PC-3 (cell line): ENCODE results near the gene G6PC3.
"Not testable (repeated sequence)": the region's sequence is repeated elsewhere in the genome, so short reads cannot be mapped to it uniquely, and the experiment has no call there.

ENCODE experiments used
- EZH2 ChIP-seq: fragments of 300-600 bp; sonication (generic); IDR thresholded peaks from one replicate; pipeline ENCODE4 v1.6.1; 2017; ENCODE audit warnings: antibody characterized with exemption, mild to moderate bottlenecking, low read length; ENCODE audit not compliant: unreplicated experiment
- EZH2phosphoT487 ChIP-seq: fragments of 300-600 bp; sonication (generic); IDR thresholded peaks from 2 replicates; pipeline ENCODE4 v1.6.1; 2018; ENCODE audit warnings: mild to moderate bottlenecking, antibody characterized with exemption, low read length, borderline replicate concordance
- TF ChIP-seq, protein P1 (sequence below): fragments of 300-600 bp; sonication (generic); conservative IDR thresholded peaks from 2 replicates; pipeline ENCODE4 v1.5.1; 2017; ENCODE audit warnings: antibody characterized with exemption, low read depth, mild to moderate bottlenecking, low read length

DNA sequence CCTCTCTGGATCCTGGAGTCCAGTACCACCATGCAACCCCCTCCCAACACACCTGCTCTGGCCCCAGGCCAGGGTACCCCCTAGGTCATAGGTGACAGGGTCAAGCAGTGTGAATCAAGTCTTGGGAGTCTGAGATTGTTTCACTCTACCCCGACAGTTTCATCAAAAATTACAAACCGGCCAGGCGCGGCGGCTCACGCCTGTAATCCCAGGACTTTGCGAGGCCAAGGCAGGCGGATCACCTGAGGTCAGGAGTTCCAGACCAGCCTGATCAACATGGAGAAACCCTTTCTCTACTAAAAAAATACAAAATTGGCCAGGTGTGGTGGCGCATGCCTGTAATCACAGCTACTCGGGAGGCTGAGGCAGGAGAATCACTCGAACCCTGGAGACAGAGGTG is 49.7 kb downstream of the G6PC3 start:
- TF ChIP-seq, protein P1, sequence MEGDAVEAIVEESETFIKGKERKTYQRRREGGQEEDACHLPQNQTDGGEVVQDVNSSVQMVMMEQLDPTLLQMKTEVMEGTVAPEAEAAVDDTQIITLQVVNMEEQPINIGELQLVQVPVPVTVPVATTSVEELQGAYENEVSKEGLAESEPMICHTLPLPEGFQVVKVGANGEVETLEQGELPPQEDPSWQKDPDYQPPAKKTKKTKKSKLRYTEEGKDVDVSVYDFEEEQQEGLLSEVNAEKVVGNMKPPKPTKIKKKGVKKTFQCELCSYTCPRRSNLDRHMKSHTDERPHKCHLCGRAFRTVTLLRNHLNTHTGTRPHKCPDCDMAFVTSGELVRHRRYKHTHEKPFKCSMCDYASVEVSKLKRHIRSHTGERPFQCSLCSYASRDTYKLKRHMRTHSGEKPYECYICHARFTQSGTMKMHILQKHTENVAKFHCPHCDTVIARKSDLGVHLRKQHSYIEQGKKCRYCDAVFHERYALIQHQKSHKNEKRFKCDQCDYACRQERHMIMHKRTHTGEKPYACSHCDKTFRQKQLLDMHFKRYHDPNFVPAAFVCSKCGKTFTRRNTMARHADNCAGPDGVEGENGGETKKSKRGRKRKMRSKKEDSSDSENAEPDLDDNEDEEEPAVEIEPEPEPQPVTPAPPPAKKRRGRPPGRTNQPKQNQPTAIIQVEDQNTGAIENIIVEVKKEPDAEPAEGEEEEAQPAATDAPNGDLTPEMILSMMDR = not testable (repeated sequence)
- not testable (repeated sequence) for TF ChIP-seq EZH2, EZH2phosphoT487
